ENCODE data around the gene IFI27L1. TPM values are rescaled to one million over a fixed set of nuclear protein-coding genes. Genes with fewer than 3 reads are reported as not detected.
A peak's percentile ranks its signal among the peaks of the same experiment; 100 is the strongest.

IFI27L1 gene
- total RNA-seq, 1 experiment from 2014 or later: 19.6 TPM

- in situ Hi-C loops (cut with HindIII; ENCODE audit: low pct_unique_long_range_greater_than_20kb, low sequenced_read_pairs) (no loop called here), intact Hi-C loops (cut with micrococcal nuclease; ENCODE audit: unreplicated experiment) (loop anchor here (5.0 to 10.0 kb wide), 2 partner anchors 83 to 201 kb away; no protein-coding TSS in a partner anchor)
- BruUV-seq (replicated peaks): no TSS peak
- ChIA-PET POLR2A (no interaction called here), CTCF (no interaction called here)
- H3K27me3 ChIP-seq (ENCODE audit: control insufficient read depth, insufficient read depth, low read length): no peaks in the 10 kb centered on the region
- no peak overlapping the region for H3K4me3 ChIP-seq (ENCODE audit: low read depth in 2 of 2, low read length in 2 of 2)
- H3K4me1 ChIP-seq (ENCODE audit: control insufficient read depth, insufficient read depth, low read length): no peaks in the 10 kb centered on the region; the same call in 1 of the 2 replicates
- H3K36me3 ChIP-seq (ENCODE audit: control insufficient read depth, insufficient read depth, low read length): no peaks in the 10 kb centered on the region
- DNase-seq (ENCODE audit: low read depth, low spot score) (no peak), ATAC-seq (no peak)
- no peaks in the 10 kb centered on the region for H3K9me3 ChIP-seq (ENCODE audit: control insufficient read depth, insufficient read depth, low read depth, low read length)
- TF ChIP-seq, protein P1, sequence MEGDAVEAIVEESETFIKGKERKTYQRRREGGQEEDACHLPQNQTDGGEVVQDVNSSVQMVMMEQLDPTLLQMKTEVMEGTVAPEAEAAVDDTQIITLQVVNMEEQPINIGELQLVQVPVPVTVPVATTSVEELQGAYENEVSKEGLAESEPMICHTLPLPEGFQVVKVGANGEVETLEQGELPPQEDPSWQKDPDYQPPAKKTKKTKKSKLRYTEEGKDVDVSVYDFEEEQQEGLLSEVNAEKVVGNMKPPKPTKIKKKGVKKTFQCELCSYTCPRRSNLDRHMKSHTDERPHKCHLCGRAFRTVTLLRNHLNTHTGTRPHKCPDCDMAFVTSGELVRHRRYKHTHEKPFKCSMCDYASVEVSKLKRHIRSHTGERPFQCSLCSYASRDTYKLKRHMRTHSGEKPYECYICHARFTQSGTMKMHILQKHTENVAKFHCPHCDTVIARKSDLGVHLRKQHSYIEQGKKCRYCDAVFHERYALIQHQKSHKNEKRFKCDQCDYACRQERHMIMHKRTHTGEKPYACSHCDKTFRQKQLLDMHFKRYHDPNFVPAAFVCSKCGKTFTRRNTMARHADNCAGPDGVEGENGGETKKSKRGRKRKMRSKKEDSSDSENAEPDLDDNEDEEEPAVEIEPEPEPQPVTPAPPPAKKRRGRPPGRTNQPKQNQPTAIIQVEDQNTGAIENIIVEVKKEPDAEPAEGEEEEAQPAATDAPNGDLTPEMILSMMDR (IDR thresholded peaks at IDR 0.05): no peak
- TF ChIP-seq TCF7L2 (IDR thresholded peaks at IDR 0.05; ENCODE audit: low read depth, low read length) (no peak), REST (IDR thresholded peaks at IDR 0.05; ENCODE audit: insufficient read depth in 1 of 2, low read depth in 2 of 2, low read length in 1 of 2) (no peak), POLR2AphosphoS5 (IDR thresholded peaks at IDR 0.05; ENCODE audit: low read depth, low read length) (no peak), SIN3A (IDR thresholded peaks at IDR 0.05; ENCODE audit: borderline replicate concordance, insufficient read depth, low read depth, low read length) (no peak)
- H3K27ac ChIP-seq (ENCODE audit: low read length): no peak overlapping the region
These were observed 54.4 kb downstream of the IFI27L1 start for GRCh38 chr14:94135476-94135875.

- in situ Hi-C loops (cut with HindIII; ENCODE audit: low pct_unique_long_range_greater_than_20kb, low sequenced_read_pairs) (no loop called here), intact Hi-C loops (cut with micrococcal nuclease; ENCODE audit: unreplicated experiment) (loop anchor here (2.0 to 10.0 kb wide), 3 partner anchors 84 to 202 kb away; no protein-coding TSS in a partner anchor)
- Histone ChIP-seq H3K4me3 (ENCODE audit: low read depth in 2 of 2, low read length in 2 of 2) (no peak overlapping the region), H3K27me3 (ENCODE audit: control insufficient read depth, insufficient read depth, low read length) (no peaks in the 10 kb centered on the region), H3K4me1 (ENCODE audit: control insufficient read depth, insufficient read depth, low read length) (no peaks in the 10 kb centered on the region), H3K9me3 (ENCODE audit: control insufficient read depth, insufficient read depth, low read depth, low read length) (no peaks in the 10 kb centered on the region), H3K36me3 (ENCODE audit: control insufficient read depth, insufficient read depth, low read length) (no peaks in the 10 kb centered on the region), H3K27ac (ENCODE audit: low read length) (no peak overlapping the region)
- POLR2A ChIA-PET: no interaction called here
- DNase-seq (ENCODE audit: low read depth, low spot score) (no peak), ATAC-seq (peak; percentile 96)
- TF ChIP-seq, protein P1 (IDR thresholded peaks at IDR 0.05): peak; percentile 89
- no peak for TF ChIP-seq REST (IDR thresholded peaks at IDR 0.05; ENCODE audit: insufficient read depth in 1 of 2, low read depth in 2 of 2, low read length in 1 of 2)
- CTCF ChIA-PET: interaction anchor here (0.6 to 1.6 kb wide), 9 partner anchors 10 to 403 kb away, joined by 3 to 16 read pairs (median 3); no protein-coding TSS in a partner anchor
- no TSS peak for BruUV-seq (replicated peaks)
These were observed 55.6 kb downstream of the IFI27L1 start for GRCh38 chr14:94136575-94137331.

Data from Panc1 (cell line).